ENCODE data around the gene CUEDC1.

- TF ChIP-seq POLR2AphosphoS5 (IDR thresholded peaks at IDR 0.05; ENCODE audit: low read depth, low read length), result no peak
- TF ChIP-seq POLR2A (IDR thresholded peaks at IDR 0.05; ENCODE audit: low read depth, low read length), result no peak
- no peak for TF ChIP-seq TAF1 (IDR thresholded peaks at IDR 0.05; ENCODE audit: borderline replicate concordance, low read depth, low read length)
Observed at GRCh38 chr17:57892820-57893595, 62.2 kb downstream of the CUEDC1 start.

All from GM12892 (cell line).